ENCODE measurements around the gene KIF24. TPM values are rescaled to one million over a fixed set of nuclear protein-coding genes. Genes with fewer than 3 reads are reported as not detected.
"Not testable (repeated sequence)": the region's sequence is repeated elsewhere in the genome, so short reads cannot be mapped to it uniquely, and the experiment has no call there.

Gene KIF24
- total RNA-seq, 2 experiments from 2014 or later: 8.4 to 8.6 TPM

DNA sequence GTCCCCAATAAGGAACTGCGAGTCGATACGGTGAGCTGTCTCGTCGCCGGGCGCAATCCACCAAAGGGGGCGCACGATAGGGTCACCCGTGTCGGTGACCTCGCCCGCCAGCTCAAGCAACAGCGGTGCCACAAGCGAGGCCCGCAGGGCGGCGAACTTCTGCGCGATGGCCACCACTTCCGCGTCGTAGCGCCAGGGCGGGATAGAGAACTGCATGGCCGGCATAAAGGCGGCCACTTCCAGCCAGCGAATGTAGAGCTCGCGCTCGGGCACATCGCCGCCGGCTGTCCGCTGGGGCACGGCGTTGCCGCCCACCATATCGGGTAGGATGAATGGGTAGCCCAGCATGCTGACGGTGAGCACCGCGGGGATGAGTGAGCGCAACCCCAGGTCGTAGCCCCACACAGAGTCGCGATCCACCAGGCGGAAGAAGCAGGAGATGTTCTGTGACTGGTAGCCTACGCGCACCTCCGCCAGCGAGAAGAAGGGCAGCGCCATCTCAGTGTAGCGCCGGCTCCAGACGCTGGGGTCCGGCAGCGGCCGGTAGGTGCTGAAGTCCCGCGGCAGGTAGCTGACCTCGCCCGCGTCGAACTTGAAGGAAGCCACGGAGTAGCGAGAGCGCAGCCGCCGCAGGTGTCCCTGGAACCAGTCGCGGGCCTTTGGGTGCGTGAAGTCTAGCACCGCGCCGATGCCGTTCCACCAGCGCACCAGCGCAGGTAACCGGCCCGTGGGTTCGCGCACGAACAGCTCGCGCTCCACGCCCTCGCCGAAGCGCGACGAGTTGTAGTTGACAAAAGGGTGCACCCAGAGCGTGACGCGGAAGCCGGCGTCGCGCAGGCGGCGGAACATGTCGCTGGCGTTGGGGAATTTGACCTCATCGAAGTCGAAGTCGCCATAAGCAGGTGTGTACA lies 42.2 kb upstream of the KIF24 start:
- no peak for DNase-seq
- peaks cover 10% of the 10 kb centered on the region for H3K4me1 Mint-ChIP-seq
- CTCF ChIA-PET: interaction anchor here (0.8 to 1.0 kb wide), 4 partner anchors 11 to 38 kb away, joined by 3 read pairs; no protein-coding TSS in a partner anchor
- POLR2A ChIA-PET: no interaction called here
- peaks cover 37% of the 10 kb centered on the region for H3K36me3 Mint-ChIP-seq (ENCODE audit: low read depth)
- H3K27me3 Mint-ChIP-seq: no peaks in the 10 kb centered on the region
- no peak overlapping the region for H3K27ac Mint-ChIP-seq
- H3K9me3 Mint-ChIP-seq: peaks cover 4% of the 10 kb centered on the region
- no peak overlapping the region for H3K4me3 Mint-ChIP-seq

DNA sequence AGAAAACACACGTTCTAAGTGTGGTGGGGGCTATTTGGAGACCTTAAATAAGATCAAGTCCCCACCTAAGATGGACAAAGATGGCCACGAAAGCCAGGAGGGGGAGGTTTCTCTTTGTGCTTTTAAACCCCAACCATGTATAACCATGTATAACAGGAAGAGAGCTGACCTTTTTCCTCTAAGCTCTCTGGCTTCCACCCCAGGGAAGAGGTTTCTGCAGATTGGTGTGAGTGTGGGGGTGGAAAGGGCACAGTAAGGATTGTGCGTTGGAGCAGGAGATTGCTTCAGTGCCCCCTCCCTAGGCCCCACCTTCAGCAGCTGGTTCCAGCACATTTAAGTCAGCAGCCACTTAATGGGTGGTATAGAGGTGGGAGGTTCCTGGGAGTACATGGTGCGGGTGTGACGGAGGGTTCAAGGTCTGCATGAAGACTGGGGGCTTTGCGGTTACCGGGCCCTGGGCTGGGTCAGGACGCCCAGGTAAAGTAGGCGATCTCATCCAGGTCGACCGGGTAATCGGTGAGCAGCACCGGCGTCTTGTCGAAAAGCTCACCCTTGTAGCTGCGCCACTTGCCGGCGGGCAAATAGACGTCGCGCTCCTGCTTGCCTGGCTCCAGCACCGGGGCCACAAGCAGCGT lies 41.4 kb upstream of the KIF24 start:
- peaks cover 4% of the 10 kb centered on the region for H3K9me3 Mint-ChIP-seq
- ChIA-PET POLR2A (no interaction called here), CTCF (interaction anchor here (0.8 to 1.0 kb wide), 4 partner anchors 10 to 37 kb away, joined by 3 read pairs; no protein-coding TSS in a partner anchor)

DNA sequence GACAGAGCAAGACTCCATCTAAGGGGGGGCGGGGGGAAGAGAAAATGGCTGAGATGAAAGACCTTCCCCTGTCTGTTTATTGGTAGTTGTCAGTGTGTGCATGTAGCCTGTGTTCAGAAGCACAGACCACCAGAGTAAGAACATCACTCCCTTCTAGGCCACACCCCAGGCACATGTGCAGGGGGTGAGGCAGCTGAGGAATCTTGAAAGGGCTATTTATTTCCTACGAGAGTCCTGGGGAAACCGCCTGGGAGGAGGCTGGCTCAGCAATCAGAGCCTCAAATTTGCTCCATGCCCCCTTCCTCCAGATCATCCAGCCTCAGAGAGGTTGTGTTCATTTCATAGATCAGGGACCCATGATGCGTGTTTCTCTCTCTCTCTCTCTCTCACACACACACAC lies 40.6 kb upstream of the KIF24 start:
- H3K9me3 Mint-ChIP-seq: peaks cover 4% of the 10 kb centered on the region
- no peak overlapping the region for H3K4me3 Mint-ChIP-seq
- POLR2A ChIA-PET: no interaction called here
- no peak for DNase-seq
- H3K27me3 Mint-ChIP-seq: no peaks in the 10 kb centered on the region
- CTCF ChIA-PET: interaction anchor here (1.0 kb wide), 1 partner anchor 9 kb away, joined by 3 read pairs; no protein-coding TSS in a partner anchor
- peaks cover 37% of the 10 kb centered on the region for H3K36me3 Mint-ChIP-seq (ENCODE audit: low read depth)
- H3K27ac Mint-ChIP-seq: no peak overlapping the region
- H3K4me1 Mint-ChIP-seq: no peaks in the 10 kb centered on the region

More for the DNA sequence above, 41.4 kb upstream of the KIF24 start:
- H3K4me3 Mint-ChIP-seq: no peak overlapping the region
- H3K27me3 Mint-ChIP-seq: no peaks in the 10 kb centered on the region
- no peak overlapping the region for H3K27ac Mint-ChIP-seq
- H3K4me1 Mint-ChIP-seq: peaks cover 2% of the 10 kb centered on the region
- DNase-seq: no peak
- peaks cover 37% of the 10 kb centered on the region for H3K36me3 Mint-ChIP-seq (ENCODE audit: low read depth)

DNA sequence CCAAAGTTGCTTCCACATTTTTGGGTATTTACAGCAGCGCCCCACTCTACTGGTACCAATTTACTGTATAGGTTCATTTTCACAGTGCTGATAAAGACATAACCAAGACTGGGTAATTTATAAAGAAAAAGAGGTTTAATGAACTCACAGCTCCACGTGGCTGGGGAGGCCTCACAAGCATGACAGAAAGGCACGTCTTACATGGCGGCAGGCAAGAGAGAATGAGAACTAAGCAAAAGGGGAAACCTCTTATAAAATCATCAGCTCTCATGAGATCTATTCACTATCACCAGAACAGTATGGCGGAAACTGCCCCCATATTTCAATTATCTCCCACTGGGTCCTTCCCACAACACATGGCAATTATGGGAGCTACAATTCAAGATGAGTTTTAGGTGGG lies 39.7 kb upstream of the KIF24 start:
- CTCF ChIA-PET, POLR2A ChIA-PET, H3K27ac Mint-ChIP-seq, H3K9me3 Mint-ChIP-seq, H3K4me3 Mint-ChIP-seq, H3K27me3 Mint-ChIP-seq, DNase-seq, H3K4me1 Mint-ChIP-seq: not testable (repeated sequence)
- peaks cover 37% of the 10 kb centered on the region for H3K36me3 Mint-ChIP-seq (ENCODE audit: low read depth)

DNA sequence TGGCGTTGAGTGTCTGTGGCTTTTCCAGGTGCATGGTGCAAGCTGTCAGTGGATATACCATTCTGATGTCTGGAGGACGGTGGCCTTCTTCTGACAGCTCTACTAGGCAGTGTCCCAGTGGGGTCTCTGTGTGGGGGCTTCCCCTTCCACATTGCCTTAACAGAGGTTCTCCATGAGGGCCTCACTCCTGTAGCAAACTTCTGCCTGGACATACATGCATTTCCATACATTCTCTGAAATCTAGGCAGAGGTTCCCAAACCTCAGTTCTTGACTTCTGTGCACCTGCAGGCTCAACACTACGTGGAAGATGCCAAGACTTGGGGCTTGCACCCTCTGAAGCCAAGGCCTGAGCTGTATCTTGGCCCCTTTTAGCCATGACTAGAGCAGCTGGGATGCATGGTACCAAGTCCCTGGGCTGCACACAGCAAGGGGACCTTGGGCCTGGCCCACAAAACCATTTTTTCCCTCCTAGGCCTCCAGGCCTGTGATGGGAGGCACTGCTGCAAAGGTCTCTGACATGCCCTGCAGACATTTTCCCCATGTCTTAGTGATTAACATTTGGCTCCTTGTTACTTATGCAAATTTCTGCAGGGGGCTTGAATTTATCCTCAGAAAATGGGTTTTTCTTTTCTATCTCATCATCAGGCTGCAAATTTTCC lies 38.8 kb upstream of the KIF24 start:
- H3K4me3 Mint-ChIP-seq, H3K9me3 Mint-ChIP-seq, H3K27ac Mint-ChIP-seq, DNase-seq, H3K27me3 Mint-ChIP-seq, CTCF ChIA-PET, POLR2A ChIA-PET: not testable (repeated sequence)
- Mint-ChIP-seq H3K4me1 (peaks cover 11% of the 10 kb centered on the region), H3K36me3 (ENCODE audit: low read depth) (peaks cover 36% of the 10 kb centered on the region)

DNA sequence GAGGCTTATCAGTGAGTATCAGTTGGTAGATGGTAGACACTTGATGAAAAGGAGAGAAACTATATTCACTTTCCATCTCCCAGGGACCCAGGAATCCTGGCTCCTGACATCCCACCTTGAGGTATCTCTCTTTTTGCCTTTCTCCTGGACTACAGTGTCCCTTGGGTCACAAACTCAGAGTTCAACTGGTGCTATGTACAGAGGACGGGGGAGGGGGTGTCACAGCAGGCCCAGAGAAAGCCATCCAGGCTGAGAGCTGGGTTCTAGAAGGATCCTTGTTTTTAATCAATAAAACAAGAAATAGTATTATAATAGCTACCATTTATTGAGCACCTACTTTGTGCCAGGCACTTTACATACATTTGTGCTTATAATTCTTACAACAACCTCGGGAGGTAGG lies 37.3 kb upstream of the KIF24 start:
- CTCF ChIA-PET: no interaction called here
- Mint-ChIP-seq H3K27me3 (no peaks in the 10 kb centered on the region), H3K27ac (no peak overlapping the region), H3K4me3 (no peak overlapping the region), H3K9me3 (peaks cover 4% of the 10 kb centered on the region), H3K36me3 (ENCODE audit: low read depth) (peaks cover 30% of the 10 kb centered on the region), H3K4me1 (peaks cover 11% of the 10 kb centered on the region)
- POLR2A ChIA-PET: no interaction called here
- no peak for DNase-seq

DNA sequence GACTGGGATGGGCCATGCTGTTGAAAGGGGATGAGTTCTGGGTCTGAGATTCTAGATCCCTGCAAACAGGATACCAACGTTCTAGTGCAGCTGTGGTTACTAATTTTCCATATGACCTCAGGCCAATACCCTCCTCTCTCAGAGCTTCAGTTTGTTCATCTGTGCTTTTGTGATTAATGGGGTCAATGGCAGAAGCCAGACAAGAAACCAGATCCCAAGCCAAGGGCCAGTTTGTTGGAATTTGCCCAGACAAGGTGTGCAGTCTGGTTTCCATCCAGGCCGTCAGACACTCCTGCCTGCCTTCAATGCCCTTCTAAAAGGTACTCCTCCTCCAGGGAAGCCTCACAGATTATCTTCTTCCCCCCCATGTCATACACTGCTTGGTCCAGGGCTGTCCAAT lies 36.2 kb upstream of the KIF24 start:
- no peak overlapping the region for H3K27ac Mint-ChIP-seq
- peaks cover 11% of the 10 kb centered on the region for H3K4me1 Mint-ChIP-seq
- DNase-seq: no peak
- H3K36me3 Mint-ChIP-seq (ENCODE audit: low read depth): peaks cover 21% of the 10 kb centered on the region
- ChIA-PET CTCF (interaction anchor here (1.2 kb wide), 1 partner anchor 11 kb away, joined by 4 read pairs; the partner anchor contains the start of gene MYORG), POLR2A (no interaction called here)
- no peaks in the 10 kb centered on the region for H3K27me3 Mint-ChIP-seq
- no peak overlapping the region for H3K4me3 Mint-ChIP-seq
- H3K9me3 Mint-ChIP-seq: peaks cover 4% of the 10 kb centered on the region

DNA sequence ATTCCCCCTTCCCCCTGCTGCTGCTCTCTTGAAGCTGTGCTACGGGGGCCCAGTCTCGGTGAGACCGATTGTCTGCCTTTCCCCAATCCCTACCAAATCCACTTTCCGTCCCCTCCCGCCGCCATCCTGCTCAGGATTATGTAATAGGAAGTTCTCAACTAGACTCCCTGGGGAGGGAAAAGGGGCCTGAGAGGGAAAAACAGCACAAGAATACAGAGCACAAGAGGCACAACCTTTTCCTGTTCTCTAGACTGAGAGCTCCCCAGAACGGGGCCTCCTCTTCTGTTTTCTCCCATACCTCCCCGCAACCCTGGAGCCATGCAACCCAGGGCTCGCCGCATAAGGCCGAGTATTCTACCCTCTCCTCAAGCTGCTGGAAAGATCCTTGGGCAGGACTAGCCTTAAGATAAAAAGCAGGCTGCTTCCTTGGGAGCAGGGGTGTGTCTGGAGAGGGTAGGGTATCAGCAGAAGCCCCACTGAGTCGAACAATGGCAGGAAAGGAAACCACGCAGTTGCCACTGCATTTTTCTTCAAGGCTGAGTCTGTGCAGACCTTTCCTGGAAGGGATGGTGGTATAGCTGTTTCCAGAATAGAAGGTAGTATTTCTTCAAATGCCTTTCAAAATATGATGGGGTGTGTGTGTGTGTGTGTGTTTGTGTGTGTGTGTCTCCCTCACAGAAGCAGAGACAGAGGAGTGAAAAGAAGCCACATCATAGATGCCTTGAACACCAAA lies 34.7 kb upstream of the KIF24 start:
- Mint-ChIP-seq H3K36me3 (ENCODE audit: low read depth) (peaks cover 11% of the 10 kb centered on the region), H3K4me3 (no peak overlapping the region), H3K9me3 (peaks cover under 1% of the 10 kb centered on the region), H3K27me3 (no peaks in the 10 kb centered on the region), H3K27ac (no peak overlapping the region), H3K4me1 (peaks cover 11% of the 10 kb centered on the region)
- ChIA-PET POLR2A (interaction anchor here (2.0 kb wide), 1 partner anchor 10 kb away, joined by 6 read pairs; no protein-coding TSS in a partner anchor), CTCF (interaction anchor here (1.2 kb wide), 1 partner anchor 13 kb away, joined by 4 read pairs; the partner anchor contains the start of gene MYORG)
- DNase-seq: no peak

DNA sequence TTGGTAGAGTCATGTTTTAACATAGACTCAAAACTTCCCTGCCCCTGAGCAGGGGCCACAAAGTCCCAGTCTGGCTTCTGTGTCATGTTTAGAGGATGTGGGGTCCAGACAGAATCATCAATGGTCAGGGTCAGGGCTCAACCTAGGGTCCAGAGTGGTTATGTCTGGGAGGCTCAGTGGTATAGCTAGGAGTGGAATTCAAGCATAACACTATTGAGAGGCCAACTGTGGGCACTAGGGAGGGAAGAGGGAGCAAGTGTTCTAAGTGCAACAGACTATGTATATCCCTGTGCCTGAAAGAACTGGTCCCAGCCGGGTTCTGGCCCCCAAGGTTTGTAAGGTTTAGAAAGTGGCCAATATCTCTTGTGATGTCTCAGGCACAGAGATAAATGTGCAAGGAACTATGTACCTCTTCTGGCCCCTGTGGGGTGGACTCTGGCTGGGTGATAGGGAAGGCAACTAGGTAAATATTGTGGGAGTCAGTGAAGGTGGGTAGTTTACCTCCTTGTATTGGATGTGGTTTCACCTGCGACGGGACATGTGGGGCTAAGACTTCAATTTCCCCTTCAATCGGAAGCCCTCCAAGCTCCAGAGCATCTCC lies 33.6 kb upstream of the KIF24 start:
- Mint-ChIP-seq H3K4me1 (peaks cover 11% of the 10 kb centered on the region), H3K9me3 (no peaks in the 10 kb centered on the region), H3K36me3 (ENCODE audit: low read depth) (peaks cover 7% of the 10 kb centered on the region), H3K27ac (no peak overlapping the region), H3K27me3 (no peaks in the 10 kb centered on the region), H3K4me3 (no peak overlapping the region)
- POLR2A ChIA-PET: interaction anchor here (2.0 kb wide), 1 partner anchor 11 kb away, joined by 6 read pairs; no protein-coding TSS in a partner anchor
- CTCF ChIA-PET: no interaction called here
- no peak for DNase-seq

DNA sequence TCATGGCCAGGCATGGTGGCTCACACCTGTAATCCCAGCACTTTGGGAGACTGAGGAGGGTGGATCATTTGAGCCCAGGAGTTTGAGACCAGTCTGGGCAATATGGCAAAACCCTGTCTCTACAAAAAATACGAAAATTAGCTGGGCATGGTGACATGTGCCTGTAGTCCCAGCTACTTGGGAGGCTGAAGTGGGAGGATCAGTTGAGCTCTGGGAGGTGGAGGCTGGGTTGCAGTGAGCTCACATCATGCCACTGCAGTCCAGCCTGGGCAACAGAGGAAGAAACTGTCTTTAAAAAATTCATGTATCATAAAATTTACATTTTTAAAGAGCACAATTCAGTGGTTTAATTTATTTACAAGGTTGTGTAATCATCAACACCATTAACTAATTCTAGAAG lies 23.9 kb upstream of the KIF24 start:
- CTCF ChIA-PET, POLR2A ChIA-PET, H3K4me1 Mint-ChIP-seq, H3K4me3 Mint-ChIP-seq, H3K9me3 Mint-ChIP-seq, H3K27ac Mint-ChIP-seq, DNase-seq, H3K27me3 Mint-ChIP-seq: not testable (repeated sequence)
- peaks cover 21% of the 10 kb centered on the region for H3K36me3 Mint-ChIP-seq (ENCODE audit: low read depth)

DNA sequence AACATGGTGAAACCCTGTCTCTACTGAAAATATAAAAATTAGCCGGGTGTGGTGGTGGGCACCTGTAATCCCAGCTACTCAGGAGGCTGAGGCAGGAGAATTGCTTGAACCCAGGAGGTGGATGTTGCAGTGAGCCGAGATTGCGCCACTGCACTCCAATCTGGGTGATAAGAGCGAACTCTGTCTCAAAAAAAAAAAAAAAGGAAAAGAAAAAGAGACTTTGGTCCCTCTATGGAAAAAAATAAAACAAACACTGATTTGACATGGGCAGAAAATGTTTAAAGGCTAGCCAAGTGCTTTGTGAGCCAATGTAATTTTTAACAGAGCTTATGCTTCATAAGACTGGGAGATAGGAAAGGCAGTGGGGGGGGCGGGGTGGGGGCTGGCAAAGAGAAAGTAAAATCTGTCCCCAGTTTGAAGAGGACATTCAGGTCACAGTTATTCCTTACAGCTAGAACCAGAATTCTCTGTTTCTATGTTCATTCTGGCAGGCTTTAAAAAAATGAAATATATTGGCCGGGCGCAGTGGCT lies 23.1 kb upstream of the KIF24 start:
- H3K27ac Mint-ChIP-seq, H3K9me3 Mint-ChIP-seq, POLR2A ChIA-PET, H3K4me1 Mint-ChIP-seq, H3K4me3 Mint-ChIP-seq, DNase-seq, H3K27me3 Mint-ChIP-seq: not testable (repeated sequence)
- peaks cover 17% of the 10 kb centered on the region for H3K36me3 Mint-ChIP-seq (ENCODE audit: low read depth)
- CTCF ChIA-PET: interaction anchor here (0.6 kb wide), 1 partner anchor 235 kb away, joined by 7 read pairs; no protein-coding TSS in a partner anchor

DNA sequence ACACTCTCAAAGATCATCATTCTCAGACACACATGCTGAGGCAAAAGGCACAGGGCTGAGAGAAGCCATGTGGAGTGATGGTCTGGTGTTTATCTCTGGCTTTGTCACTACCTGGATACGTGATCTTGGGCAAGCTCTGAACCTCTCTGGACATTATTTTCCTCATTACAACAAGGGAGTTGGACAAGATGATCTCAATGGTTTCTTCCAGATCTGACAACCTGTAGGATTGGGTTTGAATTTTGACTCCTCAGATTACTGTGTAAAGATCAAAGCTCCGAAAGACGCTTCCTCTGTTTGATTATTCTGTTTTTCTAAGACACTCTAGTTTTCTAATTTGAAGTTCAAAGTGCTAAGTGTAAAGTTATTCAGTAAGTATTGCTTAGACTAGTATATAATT lies 20.3 kb upstream of the KIF24 start:
- H3K9me3 Mint-ChIP-seq: no peaks in the 10 kb centered on the region
- H3K36me3 Mint-ChIP-seq (ENCODE audit: low read depth): peaks cover 11% of the 10 kb centered on the region
- ChIA-PET POLR2A (no interaction called here), CTCF (interaction anchor here (0.6 kb wide), 1 partner anchor 9 kb away, joined by 3 read pairs; no protein-coding TSS in a partner anchor)
- H3K27ac Mint-ChIP-seq: no peak overlapping the region
- no peak overlapping the region for H3K4me3 Mint-ChIP-seq
- DNase-seq: no peak
- H3K27me3 Mint-ChIP-seq: no peaks in the 10 kb centered on the region
- H3K4me1 Mint-ChIP-seq: no peaks in the 10 kb centered on the region

Data from activated CD4-positive, alpha-beta memory T cell treated with anti-CD3 and anti-CD28 coated beads, Interleukin-2, amount 10 ng/mL, durations not matched to agents 7 days and 5 days (primary cell).